Natural killer cell treated with Interleukin-12 subunit alpha and Interleukin-12 subunit beta and Interleukin-15 and Interleukin-18, amount 100 ng/mL, for 72 hours (primary cell): ENCODE data around the gene CCL17. TPM values are rescaled to one million over a fixed set of nuclear protein-coding genes. Genes with fewer than 3 reads are reported as not detected.

ENCODE experiments used
- ATAC-seq, 2 donors: fragments of 150-1000 bp; cut with Tn5 transposase in 1 of 2; sonication (Bioruptor Pico), chemical (Tn5 transposase) in 1 of 2; 2 replicates each; pipeline ENCODE4 v1.10.0; 2021
- DNase-seq: peaks from one replicate; pipeline ENCODE4 v3.0.0; 2022; ENCODE audit warnings: low spot score
- H3K27ac Mint-ChIP-seq, 2 donors: 1 replicate in 1 of 2; 2 replicates in 1 of 2; pipeline ENCODE4 v1.8.0; 2022; ENCODE audit warnings: mixed read lengths in 2 of 2, mild to moderate bottlenecking in 1 of 2, moderate library complexity in 1 of 2
- H3K27me3 Mint-ChIP-seq, 2 donors: 1 replicate in 1 of 2; 2 replicates in 1 of 2; pipeline ENCODE4 v1.8.0; 2022; ENCODE audit warnings: mixed read lengths in 2 of 2
- H3K36me3 Mint-ChIP-seq: one replicate; pipeline ENCODE4 v1.8.0; 2022; ENCODE audit warnings: mixed read lengths
- H3K4me1 Mint-ChIP-seq, 2 donors: 1 replicate in 1 of 2; 2 replicates in 1 of 2; pipeline ENCODE4 v1.8.0; 2022; ENCODE audit warnings: low read depth in 2 of 2, mixed read lengths in 2 of 2, mild to moderate bottlenecking in 1 of 2
- H3K4me3 Mint-ChIP-seq: one replicate; pipeline ENCODE4 v1.8.0; 2022; ENCODE audit warnings: mixed read lengths
- H3K9me3 Mint-ChIP-seq: 2 replicates; pipeline ENCODE4 v1.8.0; 2022; ENCODE audit warnings: mixed read lengths
- total RNA-seq, 2 donors: library from RNA; stranded (reverse); gene quantifications; one replicate each; pipeline ENCODE4 v1.2.3, GENCODE V29; 2022

The CCL17 gene
- total RNA-seq, 2 donors from 2014 or later = 5.6 TPM; not detected in 1

GRCh38 chr16:57383276-57384247 lies 21.0 kb upstream of the CCL17 start:
- H3K4me1 Mint-ChIP-seq = peaks cover 0 to 4% of the 10 kb centered on the region in 2 donors
- H3K27me3 Mint-ChIP-seq = peaks cover 1 to 2% of the 10 kb centered on the region in 2 donors
- DNase-seq (peak; percentile 39), ATAC-seq (no peak)
- no peak overlapping the region for H3K27ac Mint-ChIP-seq
- no peaks in the 10 kb centered on the region for H3K9me3 Mint-ChIP-seq
- no peak overlapping the region for H3K4me3 Mint-ChIP-seq
- no peaks in the 10 kb centered on the region for H3K36me3 Mint-ChIP-seq

GRCh38 chr16:57384248-57385070 lies 20.1 kb upstream of the CCL17 start:
- peak in 1 of 2 donors; percentile 21 for ATAC-seq
- no peak overlapping the region for H3K27ac Mint-ChIP-seq
- DNase-seq = peak; percentile 45
- peaks cover 0 to 9% of the 10 kb centered on the region in 2 donors for H3K4me1 Mint-ChIP-seq
- peaks cover 6 to 11% of the 10 kb centered on the region in 2 donors for H3K27me3 Mint-ChIP-seq
- H3K9me3 Mint-ChIP-seq = no peaks in the 10 kb centered on the region
- no peaks in the 10 kb centered on the region for H3K36me3 Mint-ChIP-seq
- H3K4me3 Mint-ChIP-seq = no peak overlapping the region

GRCh38 chr16:57385083-57385482 lies 19.5 kb upstream of the CCL17 start:
- peak; percentile 12 for DNase-seq
- no peak overlapping the region for H3K4me3 Mint-ChIP-seq
- H3K9me3 Mint-ChIP-seq = no peaks in the 10 kb centered on the region
- H3K36me3 Mint-ChIP-seq = no peaks in the 10 kb centered on the region
- peaks cover 0 to 9% of the 10 kb centered on the region in 2 donors for H3K4me1 Mint-ChIP-seq
- no peak for ATAC-seq
- peaks cover 6 to 13% of the 10 kb centered on the region in 2 donors for H3K27me3 Mint-ChIP-seq
- H3K27ac Mint-ChIP-seq = no peak overlapping the region

- Mint-ChIP-seq H3K4me3 (no peak overlapping the region), H3K27me3 (peaks cover 8 to 13% of the 10 kb centered on the region in 2 donors), H3K27ac (no peak overlapping the region), H3K36me3 (no peaks in the 10 kb centered on the region), H3K9me3 (no peaks in the 10 kb centered on the region), H3K4me1 (peaks cover 0 to 9% of the 10 kb centered on the region in 2 donors)
- DNase-seq (peak; percentile 16), ATAC-seq (no peak)
Measured at GRCh38 chr16:57386381-57386951, 18.1 kb upstream of the CCL17 start.

- ATAC-seq (no peak), DNase-seq (peak; percentile 20)
- H3K36me3 Mint-ChIP-seq = no peaks in the 10 kb centered on the region
Measured at GRCh38 chr16:57387598-57388354, 16.8 kb upstream of the CCL17 start.

GRCh38 chr16:57388359-57389086 lies 16.0 kb upstream of the CCL17 start:
- DNase-seq (peak; percentile 29), ATAC-seq (no peak)
- Mint-ChIP-seq H3K4me3 (no peak overlapping the region), H3K36me3 (no peaks in the 10 kb centered on the region), H3K9me3 (no peaks in the 10 kb centered on the region), H3K4me1 (peaks cover 0 to 9% of the 10 kb centered on the region in 2 donors), H3K27me3 (peaks cover 8 to 13% of the 10 kb centered on the region in 2 donors), H3K27ac (peak overlapping the region in 1 of 2 donors; percentile 3)

More at GRCh38 chr16:57387598-57388354, 16.8 kb upstream of the CCL17 start:
- no peak overlapping the region for H3K4me3 Mint-ChIP-seq
- H3K27ac Mint-ChIP-seq = no peak overlapping the region
- H3K9me3 Mint-ChIP-seq = no peaks in the 10 kb centered on the region
- H3K27me3 Mint-ChIP-seq = peaks cover 8 to 13% of the 10 kb centered on the region in 2 donors
- peaks cover 0 to 9% of the 10 kb centered on the region in 2 donors for H3K4me1 Mint-ChIP-seq

GRCh38 chr16:57389087-57389468 lies 15.5 kb upstream of the CCL17 start:
- no peaks in the 10 kb centered on the region for H3K9me3 Mint-ChIP-seq
- peak overlapping the region in 1 of 2 donors; percentile 3 for H3K27ac Mint-ChIP-seq
- no peaks in the 10 kb centered on the region for H3K36me3 Mint-ChIP-seq
- ATAC-seq = no peak
- peaks cover 8 to 13% of the 10 kb centered on the region in 2 donors for H3K27me3 Mint-ChIP-seq
- H3K4me1 Mint-ChIP-seq = peaks cover 0 to 9% of the 10 kb centered on the region in 2 donors
- no peak overlapping the region for H3K4me3 Mint-ChIP-seq
- no peak for DNase-seq

GRCh38 chr16:57390636-57391295 lies 13.8 kb upstream of the CCL17 start:
- Mint-ChIP-seq H3K36me3 (no peaks in the 10 kb centered on the region), H3K27me3 (peaks cover 8 to 13% of the 10 kb centered on the region in 2 donors), H3K4me1 (peaks cover 0 to 9% of the 10 kb centered on the region in 2 donors), H3K27ac (no peak overlapping the region), H3K4me3 (no peak overlapping the region), H3K9me3 (no peaks in the 10 kb centered on the region)
- DNase-seq (peak; percentile 15), ATAC-seq (no peak)

GRCh38 chr16:57391300-57391699 lies 13.3 kb upstream of the CCL17 start:
- no peaks in the 10 kb centered on the region for H3K9me3 Mint-ChIP-seq
- H3K27ac Mint-ChIP-seq = no peak overlapping the region
- peaks cover 0 to 9% of the 10 kb centered on the region in 2 donors for H3K4me1 Mint-ChIP-seq
- peak; percentile 44 for DNase-seq
- peaks cover 8 to 13% of the 10 kb centered on the region in 2 donors for H3K27me3 Mint-ChIP-seq
- ATAC-seq = peak in 1 of 2 donors; percentile 20
- H3K36me3 Mint-ChIP-seq = no peaks in the 10 kb centered on the region
- no peak overlapping the region for H3K4me3 Mint-ChIP-seq

GRCh38 chr16:57391708-57392107 lies 12.9 kb upstream of the CCL17 start:
- ATAC-seq (no peak), DNase-seq (no peak)
- no peaks in the 10 kb centered on the region for H3K36me3 Mint-ChIP-seq
- H3K27me3 Mint-ChIP-seq = peaks cover 8 to 13% of the 10 kb centered on the region in 2 donors
- H3K27ac Mint-ChIP-seq = no peak overlapping the region
- H3K4me3 Mint-ChIP-seq = no peak overlapping the region
- H3K4me1 Mint-ChIP-seq = peaks cover 0 to 9% of the 10 kb centered on the region in 2 donors
- H3K9me3 Mint-ChIP-seq = no peaks in the 10 kb centered on the region

GRCh38 chr16:57392694-57393093 lies 11.9 kb upstream of the CCL17 start:
- Mint-ChIP-seq H3K27me3 (peaks cover 8 to 13% of the 10 kb centered on the region in 2 donors), H3K4me3 (no peak overlapping the region), H3K27ac (no peak overlapping the region), H3K4me1 (peaks cover 0 to 9% of the 10 kb centered on the region in 2 donors), H3K36me3 (no peaks in the 10 kb centered on the region), H3K9me3 (no peaks in the 10 kb centered on the region)
- ATAC-seq (no peak), DNase-seq (no peak)

- no peaks in the 10 kb centered on the region for H3K4me1 Mint-ChIP-seq
- no peaks in the 10 kb centered on the region for H3K36me3 Mint-ChIP-seq
- DNase-seq (peak; percentile 34), ATAC-seq (no peak)
- no peak overlapping the region for H3K27ac Mint-ChIP-seq
- peaks cover 2% of the 10 kb centered on the region in 2 donors for H3K27me3 Mint-ChIP-seq
- no peaks in the 10 kb centered on the region for H3K9me3 Mint-ChIP-seq
- H3K4me3 Mint-ChIP-seq = no peak overlapping the region
Measured at GRCh38 chr16:57394444-57394843, 10.1 kb upstream of the CCL17 start.
